ENCODE data around the gene PLP2. TPM values are rescaled to one million over a fixed set of nuclear protein-coding genes. Genes with fewer than 3 reads are reported as not detected.
A peak's percentile ranks its signal among the peaks of the same experiment; 100 is the strongest.

The PLP2 gene
- total RNA-seq, 1 experiment from 2014 or later: 165 TPM

GRCh38 chrX:49183701-49184281, 12.1 kb downstream of the PLP2 start:
- ATAC-seq (no peak), DNase-seq (no peak)
- Histone ChIP-seq H3K27ac (ENCODE audit: low read length) (no peak overlapping the region), H2AFZ (ENCODE audit: low read length) (no peak overlapping the region), H3K36me3 (ENCODE audit: low read depth, low read length) (peaks cover 17% of the 10 kb centered on the region), H3K9me3 (ENCODE audit: low read length) (no peaks in the 10 kb centered on the region), H3K4me1 (ENCODE audit: insufficient read depth, low read length) (peaks cover 20% of the 10 kb centered on the region), H3K27me3 (ENCODE audit: low read length) (no peaks in the 10 kb centered on the region), H3K4me3 (ENCODE audit: low read length) (peak overlapping the region; percentile 61), H3K4me2 (ENCODE audit: low read length) (peak overlapping the region; percentile 98), H3K79me2 (ENCODE audit: low read length) (peaks cover 22% of the 10 kb centered on the region), H4K20me1 (ENCODE audit: low read length) (peaks cover 5% of the 10 kb centered on the region), H3F3A (ENCODE audit: low read length, unreplicated experiment) (no peaks in the 10 kb centered on the region), H3K9ac (ENCODE audit: low read length) (no peak overlapping the region), H3K9me2 (replicated peaks; ENCODE audit: low read length) (no peaks in the 10 kb centered on the region)
- no TSS peak for BruUV-seq (replicated peaks)
- CTCF ChIA-PET: interaction anchor here (1.0 to 1.2 kb wide), 3 partner anchors 13 to 28 kb away, joined by 3 to 9 read pairs (median 3); partner anchors contain the start of gene PLP2
- intact Hi-C loops (cut with micrococcal nuclease): no loop called here
- no peak for TF ChIP-seq EZH2phosphoT487 (IDR thresholded peaks at IDR 0.05; ENCODE audit: borderline replicate concordance, low read length)
- POLR2A ChIA-PET (ENCODE audit: unreplicated experiment): interaction anchor here (0.6 kb wide), 1 partner anchor 103 kb away, joined by 4 read pairs; no protein-coding TSS in a partner anchor

- peak overlapping the region; percentile 87 for H3K4me3 ChIP-seq (ENCODE audit: low read length)
- TSS peak; percentile 43 for BruUV-seq (replicated peaks)
- ChIA-PET POLR2A (ENCODE audit: unreplicated experiment) (interaction anchor here (0.6 kb wide), 1 partner anchor 104 kb away, joined by 4 read pairs; no protein-coding TSS in a partner anchor), CTCF (interaction anchor here (1.0 to 1.2 kb wide), 3 partner anchors 13 to 29 kb away, joined by 3 to 9 read pairs (median 3); partner anchors contain the start of gene PLP2)
- H3K4me2 ChIP-seq (ENCODE audit: low read length): peak overlapping the region; percentile 98
- peak overlapping the region; percentile 53; the same call in 1 of the 2 replicates for H2AFZ ChIP-seq (ENCODE audit: low read length)
- peak overlapping the region; percentile 84 for H3K9ac ChIP-seq (ENCODE audit: low read length)
- no peaks in the 10 kb centered on the region for H3K9me2 ChIP-seq (replicated peaks; ENCODE audit: low read length)
- H3K36me3 ChIP-seq (ENCODE audit: low read depth, low read length): peaks cover 15% of the 10 kb centered on the region
- peaks cover 24% of the 10 kb centered on the region for H3K4me1 ChIP-seq (ENCODE audit: insufficient read depth, low read length)
- intact Hi-C loops (cut with micrococcal nuclease): no loop called here
- peak; percentile 77 for ATAC-seq
- H3K79me2 ChIP-seq (ENCODE audit: low read length): peaks cover 23% of the 10 kb centered on the region
- peaks cover 5% of the 10 kb centered on the region for H4K20me1 ChIP-seq (ENCODE audit: low read length)
- H3K9me3 ChIP-seq (ENCODE audit: low read length): no peaks in the 10 kb centered on the region
- no peaks in the 10 kb centered on the region for H3K27me3 ChIP-seq (ENCODE audit: low read length)
- no peaks in the 10 kb centered on the region for H3F3A ChIP-seq (ENCODE audit: low read length, unreplicated experiment)
- peak; percentile 18; the same call in 1 of the 2 replicates for TF ChIP-seq CTCF (conservative IDR thresholded peaks at IDR 0.05; ENCODE audit: low read depth, low read length)
- TF ChIP-seq EZH2 (IDR thresholded peaks at IDR 0.05; ENCODE audit: low read length, unreplicated experiment): no peak
- DNase-seq: peak; percentile 96
- peak overlapping the region; percentile 66 for H3K27ac ChIP-seq (ENCODE audit: low read length)
These were observed 12.9 kb downstream of the PLP2 start for GRCh38 chrX:49184294-49185281.

- H4K20me1 ChIP-seq (ENCODE audit: low read length): peaks cover 5% of the 10 kb centered on the region
- H2AFZ ChIP-seq (ENCODE audit: low read length): peak within 1 kb of the TSS; percentile 80
- H3K36me3 ChIP-seq (ENCODE audit: low read depth, low read length): peaks cover 13% of the 10 kb centered on the region
- TF ChIP-seq CTCF (conservative IDR thresholded peaks at IDR 0.05; ENCODE audit: low read depth, low read length) (peak; percentile 62), EZH2phosphoT487 (IDR thresholded peaks at IDR 0.05; ENCODE audit: borderline replicate concordance, low read length) (no peak), EZH2 (IDR thresholded peaks at IDR 0.05; ENCODE audit: low read length, unreplicated experiment) (no peak)
- peak; percentile 18 for ATAC-seq
- H3K9me3 ChIP-seq (ENCODE audit: low read length): no peaks in the 10 kb centered on the region
- H3K4me2 ChIP-seq (ENCODE audit: low read length): peak within 1 kb of the TSS; percentile 98
- ChIA-PET POLR2A (ENCODE audit: unreplicated experiment) (no interaction called here), CTCF (no interaction called here)
- intact Hi-C loops (cut with micrococcal nuclease): no loop called here
- DNase-seq: peak; percentile 79
- H3F3A ChIP-seq (ENCODE audit: low read length, unreplicated experiment): no peaks in the 10 kb centered on the region
- peaks cover 29% of the 10 kb centered on the region for H3K4me1 ChIP-seq (ENCODE audit: insufficient read depth, low read length)
- H3K79me2 ChIP-seq (ENCODE audit: low read length): peaks cover 28% of the 10 kb centered on the region
- no peaks in the 10 kb centered on the region for H3K27me3 ChIP-seq (ENCODE audit: low read length)
- H3K4me3 ChIP-seq (ENCODE audit: low read length): peak within 1 kb of the TSS; percentile 87
- TSS peak; percentile 23 for BruUV-seq (replicated peaks)
- H3K9ac ChIP-seq (ENCODE audit: low read length): peak within 1 kb of the TSS; percentile 84
- no peaks in the 10 kb centered on the region for H3K9me2 ChIP-seq (replicated peaks; ENCODE audit: low read length)
- H3K27ac ChIP-seq (ENCODE audit: low read length): peak within 1 kb of the TSS; percentile 66
These were observed 14.7 kb downstream of the PLP2 start, which contains the start of gene PRICKLE3 for GRCh38 chrX:49186125-49187027. Gene PRICKLE3 (minus strand): TSS chrX:49186373. CDS start chrX:49186297, 76 bp downstream.
